Left lung (tissue), 10 donors: Measurements from ENCODE around the gene BAAT. TPM values are rescaled to one million over a fixed set of nuclear protein-coding genes. Genes with fewer than 3 reads are reported as not detected.

Experiments
- ATAC-seq: fragments of 200-7000 bp; cut with Tn5 transposase; one replicate; pipeline ENCODE4 v1.9.1; 2020; ENCODE audit warnings: moderate library complexity
- DNase-seq, 4 donors: peaks; one replicate each; pipeline ENCODE4 v3.0.0-alpha.2; 2013 to 2020
- H3K27ac ChIP-seq, 2 donors: fragments of 200-600 bp; sonication (generic) in 1 of 2; one replicate each; pipeline versions ENCODE4 v1.5.0 to v1.8.0; 2020 to 2021
- H3K27me3 ChIP-seq, 2 donors: fragments of 200-600 bp; sonication (generic) in 1 of 2; one replicate each; pipeline versions ENCODE4 v1.5.0 to v1.8.0; 2020 to 2021
- H3K36me3 ChIP-seq, 2 donors: fragments of 200-600 bp; sonication (generic) in 1 of 2; one replicate each; pipeline versions ENCODE4 v1.5.0 to v1.8.0; 2020 to 2021
- H3K4me1 ChIP-seq, 2 donors: fragments of 200-600 bp; one replicate each; pipeline ENCODE4 v1.8.0; 2021
- H3K4me3 ChIP-seq, 2 donors: fragments of 200-600 bp; sonication (generic) in 1 of 2; one replicate each; pipeline versions ENCODE4 v1.5.0 to v1.8.0; 2020 to 2021; ENCODE audit warnings: mild to moderate bottlenecking in 1 of 2
- H3K9me3 ChIP-seq, 2 donors: fragments of 200-600 bp; sonication (generic) in 1 of 2; one replicate each; pipeline versions ENCODE4 v1.5.0 to v1.8.0; 2020 to 2021
- intact Hi-C, 2 donors: fragments of 100-400 bp; cut with DNase I; formaldehyde crosslinking; loops; one replicate each; pipeline versions ENCODE4 v1.11.2 to v1.14.2; 2022
- polyA plus RNA-seq, 6 donors: library from polyadenylated mRNA; unstranded; fragments of 120-200 nt; gene quantifications; one replicate each; pipeline ENCODE4 v1.2.1, GENCODE V29; 2013; ENCODE audit not compliant: insufficient read length in 6 of 6
- total RNA-seq, 2 donors: library from RNA; stranded (reverse); fragmentation: NEBNext Ultra II Directional; extraction: Animal tissue kit (Norgen Biotek cat#: 25700); gene quantifications; one replicate each; pipeline ENCODE4 v1.2.1, GENCODE V29; 2021
- TF ChIP-seq, protein P1 (sequence below), 2 donors: fragments of 200-600 bp; sonication (generic) in 1 of 2; IDR thresholded peaks; one replicate each; pipeline versions ENCODE4 v1.5.0 to v1.8.0; 2021; ENCODE audit warnings: antibody characterized with exemption in 2 of 2
- donor health status: DM: no; HTN: yes; CAD: no.
- donor health status: DM: no; HTN: no; CAD: no.

Gene BAAT
- total and polyA plus RNA-seq, 8 donors = 0.28 to 18.6 (median 0.67) TPM

DNA sequence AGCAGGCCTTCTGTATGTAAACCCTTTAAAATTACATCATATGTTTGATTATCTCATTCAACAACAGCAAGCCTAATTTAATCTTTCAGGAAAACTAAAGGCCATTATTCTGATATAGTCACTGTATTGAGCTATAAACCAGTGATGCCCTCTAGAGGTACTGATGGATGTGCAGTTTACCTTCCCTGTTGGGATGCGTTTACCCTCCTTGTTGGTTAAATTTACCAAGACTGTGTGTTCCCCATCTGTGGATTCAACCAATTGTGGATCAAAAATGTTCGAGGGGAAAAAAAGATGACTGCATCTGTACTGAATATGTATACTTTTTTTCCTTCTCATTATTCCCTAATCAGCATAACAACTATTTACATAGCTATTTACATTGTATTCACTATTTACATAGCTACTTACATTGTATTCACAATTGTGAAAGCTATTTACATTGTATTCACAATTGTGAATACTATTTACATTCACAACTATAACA lies 3.7 kb upstream of the BAAT start:
- Histone ChIP-seq H3K4me3 (no peak overlapping the region), H3K27ac (no peak overlapping the region), H3K27me3 (no peaks in the 10 kb centered on the region), H3K4me1 (no peaks in the 10 kb centered on the region), H3K36me3 (peaks cover 0 to 23% of the 10 kb centered on the region in 2 donors), H3K9me3 (peaks cover 0 to 24% of the 10 kb centered on the region in 2 donors)
- TF ChIP-seq, protein P1, sequence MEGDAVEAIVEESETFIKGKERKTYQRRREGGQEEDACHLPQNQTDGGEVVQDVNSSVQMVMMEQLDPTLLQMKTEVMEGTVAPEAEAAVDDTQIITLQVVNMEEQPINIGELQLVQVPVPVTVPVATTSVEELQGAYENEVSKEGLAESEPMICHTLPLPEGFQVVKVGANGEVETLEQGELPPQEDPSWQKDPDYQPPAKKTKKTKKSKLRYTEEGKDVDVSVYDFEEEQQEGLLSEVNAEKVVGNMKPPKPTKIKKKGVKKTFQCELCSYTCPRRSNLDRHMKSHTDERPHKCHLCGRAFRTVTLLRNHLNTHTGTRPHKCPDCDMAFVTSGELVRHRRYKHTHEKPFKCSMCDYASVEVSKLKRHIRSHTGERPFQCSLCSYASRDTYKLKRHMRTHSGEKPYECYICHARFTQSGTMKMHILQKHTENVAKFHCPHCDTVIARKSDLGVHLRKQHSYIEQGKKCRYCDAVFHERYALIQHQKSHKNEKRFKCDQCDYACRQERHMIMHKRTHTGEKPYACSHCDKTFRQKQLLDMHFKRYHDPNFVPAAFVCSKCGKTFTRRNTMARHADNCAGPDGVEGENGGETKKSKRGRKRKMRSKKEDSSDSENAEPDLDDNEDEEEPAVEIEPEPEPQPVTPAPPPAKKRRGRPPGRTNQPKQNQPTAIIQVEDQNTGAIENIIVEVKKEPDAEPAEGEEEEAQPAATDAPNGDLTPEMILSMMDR (IDR thresholded peaks at IDR 0.05) = no peak
- ATAC-seq (peak; percentile 71), DNase-seq (no peak)
- intact Hi-C loops = no loop called here

- peaks cover 0 to 21% of the 10 kb centered on the region in 2 donors for H3K9me3 ChIP-seq
- no peaks in the 10 kb centered on the region for H3K27me3 ChIP-seq
- peak; percentile 94 for ATAC-seq
- H3K27ac ChIP-seq = no peak overlapping the region
- TF ChIP-seq, protein P1 (IDR thresholded peaks at IDR 0.05) = peak; percentile 49 to 53
- no peaks in the 10 kb centered on the region for H3K4me1 ChIP-seq
- intact Hi-C loops = no loop called here
- peaks cover 0 to 23% of the 10 kb centered on the region in 2 donors for H3K36me3 ChIP-seq
- DNase-seq = peak in 1 of 4 donors; percentile 25
- H3K4me3 ChIP-seq = no peak overlapping the region
These were observed 3.2 kb upstream of the BAAT start for GRCh38 chr9:101387871-101388506.

- H3K4me3 ChIP-seq = no peak overlapping the region
- H3K9me3 ChIP-seq = peaks cover 0 to 17% of the 10 kb centered on the region in 2 donors
- intact Hi-C loops = no loop called here
- no peaks in the 10 kb centered on the region for H3K4me1 ChIP-seq
- DNase-seq = no peak
- no peaks in the 10 kb centered on the region for H3K27me3 ChIP-seq
- ATAC-seq = no peak
- TF ChIP-seq, protein P1 (IDR thresholded peaks at IDR 0.05) = no peak
- no peak overlapping the region for H3K27ac ChIP-seq
- no peaks in the 10 kb centered on the region for H3K36me3 ChIP-seq
These were observed 1.4 kb downstream of the BAAT start for GRCh38 chr9:101383361-101383760.

- ATAC-seq (no peak), DNase-seq (no peak)
- no peaks in the 10 kb centered on the region for H3K36me3 ChIP-seq
- intact Hi-C loops = no loop called here
- H3K4me1 ChIP-seq = no peaks in the 10 kb centered on the region
- no peak overlapping the region for H3K27ac ChIP-seq
- TF ChIP-seq, protein P1 (IDR thresholded peaks at IDR 0.05) = no peak
- no peaks in the 10 kb centered on the region for H3K27me3 ChIP-seq
- no peak overlapping the region for H3K4me3 ChIP-seq
- H3K9me3 ChIP-seq = peaks cover 0 to 22% of the 10 kb centered on the region in 2 donors
These were observed 2.9 kb downstream of the BAAT start for GRCh38 chr9:101381833-101382342.

DNA sequence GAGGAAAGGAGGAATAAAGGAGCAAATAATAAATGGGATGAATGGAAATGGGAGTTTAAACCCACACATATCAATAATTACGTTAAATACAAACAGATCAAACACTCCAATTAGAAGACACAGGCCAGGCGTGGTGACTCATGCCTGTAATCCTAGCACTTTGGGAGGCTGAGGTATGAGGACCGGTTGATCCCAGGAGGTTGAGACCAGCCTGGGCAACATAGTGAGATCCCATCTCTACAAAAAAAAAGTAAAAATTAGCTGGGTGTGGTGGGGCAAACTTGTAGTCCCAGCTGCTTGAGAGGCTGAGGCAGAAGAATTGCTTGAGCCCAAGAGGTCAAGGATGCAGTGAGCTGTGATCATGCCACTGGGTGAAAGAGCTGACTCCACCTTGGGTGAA lies 3.7 kb downstream of the BAAT start:
- peaks cover 0 to 22% of the 10 kb centered on the region in 2 donors for H3K9me3 ChIP-seq
- no peaks in the 10 kb centered on the region for H3K27me3 ChIP-seq
- DNase-seq (no peak), ATAC-seq (no peak)
- H3K27ac ChIP-seq = no peak overlapping the region
- H3K36me3 ChIP-seq = no peaks in the 10 kb centered on the region
- intact Hi-C loops = no loop called here
- TF ChIP-seq, protein P1 (IDR thresholded peaks at IDR 0.05) = no peak
- H3K4me1 ChIP-seq = no peaks in the 10 kb centered on the region
- H3K4me3 ChIP-seq = no peak overlapping the region
